ACC112 (cell line): ENCODE data around the gene STAB1.
A peak's percentile ranks its signal among the peaks of the same experiment; 100 is the strongest.

ENCODE experiments used
- H2AFZ ChIP-seq: fragments of 200-600 bp; sonication (generic); one replicate; pipeline ENCODE4 v1.6.0; 2017; ENCODE audit warnings: antibody characterized with exemption, low read length; ENCODE audit not compliant: unreplicated experiment
- H3K27ac ChIP-seq: fragments of 200-600 bp; sonication (generic); 2 replicates; pipeline ENCODE4 v1.5.1; 2014; ENCODE audit warnings: low read depth, mild to moderate bottlenecking, antibody characterized with exemption, low read length, moderate library complexity
- H3K27me3 ChIP-seq: fragments of 200-600 bp; sonication (generic); 2 replicates; pipeline ENCODE4 v1.6.1; 2014; ENCODE audit warnings: mild to moderate bottlenecking, antibody characterized with exemption, low read length, moderate library complexity, mixed read lengths; ENCODE audit not compliant: insufficient read depth
- H3K36me3 ChIP-seq: fragments of 200-600 bp; sonication (generic); 2 replicates; pipeline ENCODE4 v1.6.1; 2016; ENCODE audit warnings: mild to moderate bottlenecking, antibody characterized with exemption, low read length, moderate library complexity, mixed read lengths; ENCODE audit not compliant: insufficient read depth
- H3K4me1 ChIP-seq: fragments of 200-600 bp; sonication (generic); one replicate; pipeline ENCODE4 v1.6.1; 2016; ENCODE audit warnings: low read length, mixed read lengths; ENCODE audit not compliant: insufficient read depth, unreplicated experiment, control insufficient read depth
- H3K4me3 ChIP-seq: fragments of 200-600 bp; sonication (generic); 2 replicates; pipeline ENCODE4 v1.5.1; 2014; ENCODE audit warnings: mild to moderate bottlenecking, low read depth, low read length
- H3K79me2 ChIP-seq: fragments of 200-600 bp; sonication (generic); one replicate; pipeline ENCODE4 v1.6.0; 2016; ENCODE audit warnings: low read length; ENCODE audit not compliant: control insufficient read depth, unreplicated experiment, insufficient read depth

STAB1 gene

GRCh38 chr3:52453496-52454249 lies 41.5 kb upstream of the STAB1 start, which contains the start of gene TNNC1:
TSS of gene TNNC1 (minus strand) at chr3:52454041. CDS start at chr3:52454015, 26 bp downstream.
- Histone ChIP-seq H3K4me1 (peaks cover 9% of the 10 kb centered on the region), H3K27me3 (no peaks in the 10 kb centered on the region), H2AFZ (no peak within 1 kb of the TSS), H3K79me2 (peaks cover 25% of the 10 kb centered on the region), H3K4me3 (peak within 1 kb of the TSS; percentile 97), H3K27ac (no peak within 1 kb of the TSS), H3K36me3 (peaks cover 4% of the 10 kb centered on the region; the same call in 1 of the 2 replicates)

GRCh38 chr3:52454250-52454937 lies 40.7 kb upstream of the STAB1 start:
- peaks cover 9% of the 10 kb centered on the region for H3K4me1 ChIP-seq
- H2AFZ ChIP-seq: no peak overlapping the region
- H3K36me3 ChIP-seq: peaks cover 10% of the 10 kb centered on the region
- peak overlapping the region; percentile 97; the same call in 1 of the 2 replicates for H3K4me3 ChIP-seq
- no peak overlapping the region for H3K27ac ChIP-seq
- no peaks in the 10 kb centered on the region for H3K27me3 ChIP-seq
- peaks cover 25% of the 10 kb centered on the region for H3K79me2 ChIP-seq

- peak overlapping the region; percentile 5; the same call in 1 of the 2 replicates for H3K27ac ChIP-seq
- peaks cover 25% of the 10 kb centered on the region for H3K79me2 ChIP-seq
- H3K4me1 ChIP-seq: peaks cover 9% of the 10 kb centered on the region
These were observed 40.2 kb upstream of the STAB1 start for GRCh38 chr3:52454938-52455282.

GRCh38 chr3:52455283-52456168 lies 39.6 kb upstream of the STAB1 start, which contains the start of gene NISCH:
TSS of gene NISCH (plus strand) at chr3:52455604. CDS start at chr3:52455642, 38 bp downstream.
- Histone ChIP-seq H3K27ac (peak within 1 kb of the TSS; percentile 12; the same call in 1 of the 2 replicates), H2AFZ (peak within 1 kb of the TSS; percentile 64), H3K79me2 (peaks cover 25% of the 10 kb centered on the region), H3K27me3 (no peaks in the 10 kb centered on the region), H3K4me1 (peaks cover 9% of the 10 kb centered on the region), H3K36me3 (peaks cover 14% of the 10 kb centered on the region), H3K4me3 (peak within 1 kb of the TSS; percentile 97)

More at GRCh38 chr3:52454938-52455282, 40.2 kb upstream of the STAB1 start:
- Histone ChIP-seq H3K4me3 (peak overlapping the region; percentile 97), H3K36me3 (peaks cover 10% of the 10 kb centered on the region), H2AFZ (peak overlapping the region; percentile 63), H3K27me3 (no peaks in the 10 kb centered on the region)

GRCh38 chr3:52456169-52456799 lies 38.9 kb upstream of the STAB1 start:
- Histone ChIP-seq H3K36me3 (peaks cover 21% of the 10 kb centered on the region), H2AFZ (peak overlapping the region; percentile 64), H3K4me3 (peak overlapping the region; percentile 97), H3K27me3 (no peaks in the 10 kb centered on the region), H3K27ac (peak overlapping the region; percentile 12; the same call in 1 of the 2 replicates), H3K4me1 (peaks cover 9% of the 10 kb centered on the region), H3K79me2 (peaks cover 29% of the 10 kb centered on the region)

GRCh38 chr3:52456800-52457183 lies 38.3 kb upstream of the STAB1 start:
- H3K79me2 ChIP-seq: peaks cover 29% of the 10 kb centered on the region
- H2AFZ ChIP-seq: no peak overlapping the region
- H3K27ac ChIP-seq: no peak overlapping the region
- peak overlapping the region; percentile 97 for H3K4me3 ChIP-seq
- no peaks in the 10 kb centered on the region for H3K27me3 ChIP-seq
- H3K36me3 ChIP-seq: peaks cover 22% of the 10 kb centered on the region
- peaks cover 9% of the 10 kb centered on the region for H3K4me1 ChIP-seq

GRCh38 chr3:52458031-52458760 lies 36.9 kb upstream of the STAB1 start:
- Histone ChIP-seq H3K36me3 (peaks cover 27% of the 10 kb centered on the region), H3K4me1 (peaks cover 9% of the 10 kb centered on the region), H3K4me3 (no peak overlapping the region; the same call in 1 of the 2 replicates), H3K27me3 (no peaks in the 10 kb centered on the region), H3K79me2 (peaks cover 34% of the 10 kb centered on the region), H3K27ac (no peak overlapping the region), H2AFZ (no peak overlapping the region)

- H2AFZ ChIP-seq: no peak overlapping the region
- H3K4me3 ChIP-seq: no peak overlapping the region
- H3K4me1 ChIP-seq: peaks cover 9% of the 10 kb centered on the region
- no peaks in the 10 kb centered on the region for H3K27me3 ChIP-seq
- peaks cover 36% of the 10 kb centered on the region for H3K79me2 ChIP-seq
- peaks cover 27% of the 10 kb centered on the region for H3K36me3 ChIP-seq
- no peak overlapping the region for H3K27ac ChIP-seq
These were observed 36.2 kb upstream of the STAB1 start for GRCh38 chr3:52458770-52459545.

- Histone ChIP-seq H3K79me2 (peaks cover 25% of the 10 kb centered on the region), H2AFZ (no peak overlapping the region), H3K27ac (no peak overlapping the region), H3K27me3 (no peaks in the 10 kb centered on the region), H3K4me3 (no peak overlapping the region), H3K4me1 (peaks cover 3% of the 10 kb centered on the region), H3K36me3 (peaks cover 27% of the 10 kb centered on the region)
These were observed 33.3 kb upstream of the STAB1 start for GRCh38 chr3:52461874-52462273.
